B cell (primary cell): Measurements from ENCODE around the gene ALDH4A1.

Experiments
- EZH2 ChIP-seq: IDR thresholded peaks from 2 replicates; pipeline ENCODE4 v1.6.1; 2012; ENCODE audit warnings: borderline replicate concordance, low read depth, mild to moderate bottlenecking, moderate library complexity, low read length; ENCODE audit not compliant: insufficient read depth, poor library complexity, severe bottlenecking
- TF ChIP-seq, protein P1 (sequence below): fragments of 200-600 bp; IDR thresholded peaks from one replicate; pipeline ENCODE4 v1.8.0; 2022; ENCODE audit warnings: antibody characterized with exemption, mild to moderate bottlenecking

DNA sequence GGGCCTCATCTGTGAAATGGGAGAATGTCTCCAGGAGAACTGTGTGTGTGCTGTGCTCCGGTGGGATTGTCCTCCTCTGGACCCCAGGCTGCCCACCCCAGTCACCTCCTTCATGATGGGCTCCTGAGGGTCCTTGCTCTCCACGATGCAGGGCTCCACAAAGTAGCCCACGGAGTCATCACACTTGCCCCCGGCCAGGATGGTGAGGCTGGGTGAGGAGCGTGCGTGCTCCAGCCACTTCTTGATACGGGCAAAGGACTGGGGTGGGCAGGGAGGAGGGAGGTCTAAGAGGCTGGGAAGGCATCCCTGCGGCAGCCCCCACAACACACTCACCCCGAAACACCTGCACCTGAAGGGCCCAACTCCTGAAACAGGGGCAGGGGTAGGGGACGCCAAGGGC, 26.1 kb downstream of the ALDH4A1 start:
- TF ChIP-seq, protein P1, sequence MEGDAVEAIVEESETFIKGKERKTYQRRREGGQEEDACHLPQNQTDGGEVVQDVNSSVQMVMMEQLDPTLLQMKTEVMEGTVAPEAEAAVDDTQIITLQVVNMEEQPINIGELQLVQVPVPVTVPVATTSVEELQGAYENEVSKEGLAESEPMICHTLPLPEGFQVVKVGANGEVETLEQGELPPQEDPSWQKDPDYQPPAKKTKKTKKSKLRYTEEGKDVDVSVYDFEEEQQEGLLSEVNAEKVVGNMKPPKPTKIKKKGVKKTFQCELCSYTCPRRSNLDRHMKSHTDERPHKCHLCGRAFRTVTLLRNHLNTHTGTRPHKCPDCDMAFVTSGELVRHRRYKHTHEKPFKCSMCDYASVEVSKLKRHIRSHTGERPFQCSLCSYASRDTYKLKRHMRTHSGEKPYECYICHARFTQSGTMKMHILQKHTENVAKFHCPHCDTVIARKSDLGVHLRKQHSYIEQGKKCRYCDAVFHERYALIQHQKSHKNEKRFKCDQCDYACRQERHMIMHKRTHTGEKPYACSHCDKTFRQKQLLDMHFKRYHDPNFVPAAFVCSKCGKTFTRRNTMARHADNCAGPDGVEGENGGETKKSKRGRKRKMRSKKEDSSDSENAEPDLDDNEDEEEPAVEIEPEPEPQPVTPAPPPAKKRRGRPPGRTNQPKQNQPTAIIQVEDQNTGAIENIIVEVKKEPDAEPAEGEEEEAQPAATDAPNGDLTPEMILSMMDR, result no peak
- no peak for TF ChIP-seq EZH2
